ENCODE measurements around the gene ARF6.

DNA sequence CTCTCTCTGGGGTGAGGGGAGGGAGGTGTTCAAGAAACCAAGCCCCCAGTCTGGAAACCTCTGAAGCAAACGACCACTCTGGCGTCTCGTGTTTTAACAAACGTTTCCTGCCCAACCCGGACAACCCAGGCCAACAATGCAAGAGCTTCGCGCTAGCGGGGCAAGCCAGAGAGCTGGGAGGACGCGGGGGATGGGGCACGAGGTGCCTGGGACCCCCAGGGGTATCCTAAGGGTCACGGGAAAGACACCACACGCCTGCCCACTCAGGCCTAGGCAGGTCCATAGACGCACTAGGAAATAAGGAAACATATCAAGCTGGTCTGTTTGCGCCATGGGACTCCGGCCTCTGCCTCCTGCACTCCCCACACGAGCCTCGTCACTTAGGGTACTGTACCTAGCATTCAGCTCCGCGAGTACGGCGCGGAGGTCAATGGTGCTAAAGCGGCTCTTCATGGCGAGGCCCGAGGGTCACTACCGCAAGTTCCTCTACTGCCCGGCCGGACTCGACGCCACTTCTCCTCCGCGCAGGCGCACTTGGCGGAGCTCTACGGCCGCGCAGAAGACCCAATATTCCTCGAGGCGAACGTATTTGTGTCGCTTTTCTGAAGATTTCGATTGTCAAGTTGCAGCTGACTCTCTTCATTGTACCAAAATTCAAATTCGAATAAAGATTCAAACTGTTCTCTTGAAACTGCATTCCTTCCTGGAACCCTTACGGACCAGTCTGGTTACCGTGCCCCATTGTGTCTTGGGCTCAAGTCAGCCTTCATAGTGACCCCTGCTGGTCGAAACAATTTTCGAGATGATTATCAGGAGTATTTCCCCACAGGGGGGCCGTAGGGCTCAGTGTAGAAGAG, 40.4 kb upstream of the ARF6 start, which contains the start of gene NEMF:
- TF ChIP-seq, protein P1, sequence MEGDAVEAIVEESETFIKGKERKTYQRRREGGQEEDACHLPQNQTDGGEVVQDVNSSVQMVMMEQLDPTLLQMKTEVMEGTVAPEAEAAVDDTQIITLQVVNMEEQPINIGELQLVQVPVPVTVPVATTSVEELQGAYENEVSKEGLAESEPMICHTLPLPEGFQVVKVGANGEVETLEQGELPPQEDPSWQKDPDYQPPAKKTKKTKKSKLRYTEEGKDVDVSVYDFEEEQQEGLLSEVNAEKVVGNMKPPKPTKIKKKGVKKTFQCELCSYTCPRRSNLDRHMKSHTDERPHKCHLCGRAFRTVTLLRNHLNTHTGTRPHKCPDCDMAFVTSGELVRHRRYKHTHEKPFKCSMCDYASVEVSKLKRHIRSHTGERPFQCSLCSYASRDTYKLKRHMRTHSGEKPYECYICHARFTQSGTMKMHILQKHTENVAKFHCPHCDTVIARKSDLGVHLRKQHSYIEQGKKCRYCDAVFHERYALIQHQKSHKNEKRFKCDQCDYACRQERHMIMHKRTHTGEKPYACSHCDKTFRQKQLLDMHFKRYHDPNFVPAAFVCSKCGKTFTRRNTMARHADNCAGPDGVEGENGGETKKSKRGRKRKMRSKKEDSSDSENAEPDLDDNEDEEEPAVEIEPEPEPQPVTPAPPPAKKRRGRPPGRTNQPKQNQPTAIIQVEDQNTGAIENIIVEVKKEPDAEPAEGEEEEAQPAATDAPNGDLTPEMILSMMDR (IDR thresholded peaks at IDR 0.05; ENCODE audit: low read depth, low read length) = peak; percentile 66
- TF ChIP-seq POLR2A (IDR thresholded peaks at IDR 0.05; ENCODE audit: extremely low read depth, insufficient read length) (peak; percentile 85), MYC (IDR thresholded peaks at IDR 0.05; ENCODE audit: low read depth, low read length) (peak; percentile 3; the same call in 1 of the 2 replicates)
- TF ChIP-seq, protein P2, sequence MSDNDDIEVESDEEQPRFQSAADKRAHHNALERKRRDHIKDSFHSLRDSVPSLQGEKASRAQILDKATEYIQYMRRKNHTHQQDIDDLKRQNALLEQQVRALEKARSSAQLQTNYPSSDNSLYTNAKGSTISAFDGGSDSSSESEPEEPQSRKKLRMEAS (IDR thresholded peaks at IDR 0.05; ENCODE audit: low read depth, low read length) = no peak; the same call in 1 of the 2 replicates

Data from NB4 (cell line).